IPS-20b (cell line): Measurements from ENCODE around the gene P4HA1.

Experiments
- H3K27ac ChIP-seq: one replicate; pipeline ENCODE4 v1.5.1; 2013; ENCODE audit warnings: low read length
- H3K27me3 ChIP-seq: 2 replicates; pipeline ENCODE4 v1.6.1; 2013; ENCODE audit warnings: mild to moderate bottlenecking, low read length, inconsistent platforms; ENCODE audit not compliant: insufficient read depth
- H3K36me3 ChIP-seq: 2 replicates; pipeline ENCODE4 v1.6.1; 2013; ENCODE audit warnings: low read depth, mild to moderate bottlenecking, inconsistent platforms, low read length, moderate library complexity; ENCODE audit not compliant: insufficient read depth
- H3K4me1 ChIP-seq: 2 replicates; pipeline ENCODE4 v1.6.1; 2013; ENCODE audit warnings: mild to moderate bottlenecking, control low read depth, inconsistent platforms, low read length, moderate library complexity; ENCODE audit not compliant: insufficient read depth
- H3K4me3 ChIP-seq: 2 replicates; pipeline ENCODE4 v1.5.1; 2013; ENCODE audit warnings: mild to moderate bottlenecking, low read length, inconsistent platforms
- H3K9ac ChIP-seq: 2 replicates; pipeline ENCODE4 v1.6.1; 2013; ENCODE audit warnings: low read depth, mild to moderate bottlenecking, inconsistent platforms, low read length, moderate library complexity
- H3K9me3 ChIP-seq: 2 replicates; pipeline ENCODE4 v1.6.1; 2013; ENCODE audit warnings: mild to moderate bottlenecking, low read depth, low read length, inconsistent platforms; ENCODE audit not compliant: insufficient read depth

P4HA1 gene

GRCh38 chr10:73093922-73094850 lies 2.5 kb downstream of the P4HA1 start:
- H3K9ac ChIP-seq: no peak overlapping the region

GRCh38 chr10:73092830-73093229 lies 3.8 kb downstream of the P4HA1 start:
- Histone ChIP-seq H3K4me1 (peaks cover 12% of the 10 kb centered on the region; the same call in 1 of the 2 replicates), H3K27me3 (no peaks in the 10 kb centered on the region), H3K9ac (no peak overlapping the region), H3K4me3 (no peak overlapping the region), H3K9me3 (no peaks in the 10 kb centered on the region), H3K36me3 (no peaks in the 10 kb centered on the region), H3K27ac (no peak overlapping the region)

More at GRCh38 chr10:73093922-73094850, 2.5 kb downstream of the P4HA1 start:
- Histone ChIP-seq H3K4me3 (peak overlapping the region; percentile 85), H3K27me3 (no peaks in the 10 kb centered on the region), H3K4me1 (peaks cover 12% of the 10 kb centered on the region; the same call in 1 of the 2 replicates), H3K36me3 (no peaks in the 10 kb centered on the region), H3K9me3 (no peaks in the 10 kb centered on the region), H3K27ac (no peak overlapping the region)

- H3K4me1 ChIP-seq: no peaks in the 10 kb centered on the region
- no peaks in the 10 kb centered on the region for H3K9me3 ChIP-seq
- no peak overlapping the region for H3K9ac ChIP-seq
- no peak overlapping the region for H3K4me3 ChIP-seq
- H3K27ac ChIP-seq: no peak overlapping the region
- H3K27me3 ChIP-seq: no peaks in the 10 kb centered on the region
- H3K36me3 ChIP-seq: no peaks in the 10 kb centered on the region
These were observed 8.4 kb downstream of the P4HA1 start for GRCh38 chr10:73088304-73088703.

GRCh38 chr10:73086816-73087215 lies 9.8 kb downstream of the P4HA1 start:
- no peaks in the 10 kb centered on the region for H3K27me3 ChIP-seq
- H3K9me3 ChIP-seq: no peaks in the 10 kb centered on the region
- no peak overlapping the region for H3K4me3 ChIP-seq
- no peaks in the 10 kb centered on the region for H3K36me3 ChIP-seq
- no peak overlapping the region for H3K9ac ChIP-seq
- H3K4me1 ChIP-seq: no peaks in the 10 kb centered on the region
- no peak overlapping the region for H3K27ac ChIP-seq

GRCh38 chr10:73084209-73084608 lies 12.5 kb downstream of the P4HA1 start:
- Histone ChIP-seq H3K4me3 (no peak overlapping the region), H3K9me3 (no peaks in the 10 kb centered on the region), H3K9ac (no peak overlapping the region), H3K27ac (no peak overlapping the region), H3K4me1 (no peaks in the 10 kb centered on the region), H3K27me3 (no peaks in the 10 kb centered on the region), H3K36me3 (no peaks in the 10 kb centered on the region)

- Histone ChIP-seq H3K4me1 (no peaks in the 10 kb centered on the region), H3K27ac (no peak overlapping the region), H3K9ac (no peak overlapping the region), H3K36me3 (no peaks in the 10 kb centered on the region), H3K27me3 (no peaks in the 10 kb centered on the region), H3K9me3 (no peaks in the 10 kb centered on the region), H3K4me3 (no peak overlapping the region)
These were observed 13.4 kb downstream of the P4HA1 start for GRCh38 chr10:73083221-73083620.

- no peaks in the 10 kb centered on the region for H3K27me3 ChIP-seq
- no peak overlapping the region for H3K9ac ChIP-seq
- no peaks in the 10 kb centered on the region; the same call in 1 of the 2 replicates for H3K4me1 ChIP-seq
- H3K27ac ChIP-seq: no peak overlapping the region
- no peaks in the 10 kb centered on the region for H3K36me3 ChIP-seq
- no peak overlapping the region for H3K4me3 ChIP-seq
- no peaks in the 10 kb centered on the region for H3K9me3 ChIP-seq
These were observed 16.7 kb downstream of the P4HA1 start for GRCh38 chr10:73079779-73080541.

GRCh38 chr10:73076360-73077183 lies 20.1 kb downstream of the P4HA1 start:
- H3K27ac ChIP-seq: no peak overlapping the region
- no peaks in the 10 kb centered on the region for H3K9me3 ChIP-seq
- H3K36me3 ChIP-seq: peaks cover 14% of the 10 kb centered on the region
- no peak overlapping the region for H3K9ac ChIP-seq
- no peaks in the 10 kb centered on the region for H3K27me3 ChIP-seq
- H3K4me1 ChIP-seq: no peaks in the 10 kb centered on the region; the same call in 1 of the 2 replicates
- no peak overlapping the region for H3K4me3 ChIP-seq

- H3K9me3 ChIP-seq: no peaks in the 10 kb centered on the region
- H3K9ac ChIP-seq: no peak overlapping the region
- no peak overlapping the region for H3K27ac ChIP-seq
- no peaks in the 10 kb centered on the region for H3K27me3 ChIP-seq
- no peak overlapping the region for H3K4me3 ChIP-seq
- H3K4me1 ChIP-seq: no peaks in the 10 kb centered on the region; the same call in 1 of the 2 replicates
- peaks cover 17% of the 10 kb centered on the region for H3K36me3 ChIP-seq
These were observed 20.8 kb downstream of the P4HA1 start for GRCh38 chr10:73075829-73076228.

GRCh38 chr10:73073627-73074026 lies 23.0 kb downstream of the P4HA1 start:
- Histone ChIP-seq H3K9me3 (no peaks in the 10 kb centered on the region), H3K36me3 (peaks cover 19% of the 10 kb centered on the region), H3K27ac (no peak overlapping the region), H3K9ac (no peak overlapping the region), H3K4me1 (no peaks in the 10 kb centered on the region; the same call in 1 of the 2 replicates), H3K4me3 (no peak overlapping the region), H3K27me3 (no peaks in the 10 kb centered on the region)

- Histone ChIP-seq H3K9ac (no peak overlapping the region), H3K4me3 (no peak overlapping the region), H3K4me1 (no peaks in the 10 kb centered on the region), H3K36me3 (peaks cover 18% of the 10 kb centered on the region; the same call in 1 of the 2 replicates), H3K27ac (no peak overlapping the region), H3K9me3 (no peaks in the 10 kb centered on the region), H3K27me3 (no peaks in the 10 kb centered on the region)
These were observed 31.2 kb downstream of the P4HA1 start for GRCh38 chr10:73065441-73065840.
